HG02885 (cell line): Measurements from ENCODE around the gene PRRC2B.
A peak's percentile ranks its signal among the peaks of the same experiment; 100 is the strongest.
"Not testable (repeated sequence)": the region's sequence is repeated elsewhere in the genome, so short reads cannot be mapped to it uniquely, and the experiment has no call there.

Source experiments
- ATAC-seq: cut with Tn5 transposase; IDR thresholded peaks from one replicate; pipeline ENCODE4 v1.9.1; 2021; ENCODE audit warnings: mild to moderate bottlenecking; ENCODE audit not compliant: unreplicated experiment, poor library complexity

Gene PRRC2B

GRCh38 chr9:131393622-131394463, at the start of gene PRRC2B:
PRRC2B (plus strand) TSS chr9:131394086; CDS start chr9:131430145, 36,059 bp downstream.
- ATAC-seq, result peak; percentile 57

DNA sequence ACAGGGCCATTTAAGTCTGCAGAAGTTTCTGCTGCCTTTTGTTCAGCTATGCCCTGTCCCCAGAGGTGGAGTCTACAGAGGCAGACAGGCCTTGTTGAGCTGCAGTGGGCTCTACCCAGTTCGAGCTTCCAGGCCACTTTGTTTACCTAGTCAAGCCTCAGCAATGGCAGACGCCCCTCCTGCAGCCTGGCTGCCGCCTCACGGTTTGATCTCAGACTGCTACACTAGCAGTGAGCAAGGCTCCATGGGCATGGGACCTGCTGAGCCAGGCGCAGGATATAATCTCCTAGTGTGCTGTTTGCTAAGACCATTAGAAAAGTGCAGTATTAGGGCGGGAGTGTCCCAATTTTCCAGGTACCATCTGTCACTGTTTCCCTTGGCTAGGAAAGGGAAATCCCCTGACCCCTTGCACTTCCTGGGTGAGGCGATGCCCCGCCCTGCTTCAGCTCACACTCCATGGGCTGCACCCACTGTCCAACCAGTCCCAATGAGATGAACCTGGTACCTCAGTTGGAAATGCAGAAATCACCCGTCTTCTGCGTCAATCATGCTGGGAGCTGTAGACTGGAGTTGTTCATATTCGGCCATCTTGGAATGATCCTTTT, 48.9 kb upstream of the PRRC2B start:
- not testable (repeated sequence) for ATAC-seq

DNA sequence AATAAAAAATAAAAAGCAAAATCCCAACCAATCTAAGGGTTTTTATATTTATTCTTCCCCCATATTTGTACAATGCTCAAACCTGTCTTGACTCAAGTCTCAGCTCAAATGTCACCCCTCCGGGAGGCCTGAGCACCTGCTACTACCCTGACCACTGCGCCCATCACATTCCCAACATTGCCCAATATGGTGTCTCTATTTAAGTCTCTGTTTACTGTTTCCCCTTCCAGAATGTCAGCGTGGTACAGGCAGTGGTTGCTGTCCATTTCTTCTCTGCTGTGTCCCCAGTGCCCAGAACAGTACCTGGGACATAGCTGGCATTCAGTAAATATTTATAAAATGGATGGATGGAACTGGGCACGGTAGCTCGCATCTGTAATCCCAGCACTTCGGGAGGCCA, 47.3 kb upstream of the PRRC2B start:
- ATAC-seq, result no peak

- no peak for ATAC-seq
Measured at GRCh38 chr9:131347376-131348020, 46.4 kb upstream of the PRRC2B start.

DNA sequence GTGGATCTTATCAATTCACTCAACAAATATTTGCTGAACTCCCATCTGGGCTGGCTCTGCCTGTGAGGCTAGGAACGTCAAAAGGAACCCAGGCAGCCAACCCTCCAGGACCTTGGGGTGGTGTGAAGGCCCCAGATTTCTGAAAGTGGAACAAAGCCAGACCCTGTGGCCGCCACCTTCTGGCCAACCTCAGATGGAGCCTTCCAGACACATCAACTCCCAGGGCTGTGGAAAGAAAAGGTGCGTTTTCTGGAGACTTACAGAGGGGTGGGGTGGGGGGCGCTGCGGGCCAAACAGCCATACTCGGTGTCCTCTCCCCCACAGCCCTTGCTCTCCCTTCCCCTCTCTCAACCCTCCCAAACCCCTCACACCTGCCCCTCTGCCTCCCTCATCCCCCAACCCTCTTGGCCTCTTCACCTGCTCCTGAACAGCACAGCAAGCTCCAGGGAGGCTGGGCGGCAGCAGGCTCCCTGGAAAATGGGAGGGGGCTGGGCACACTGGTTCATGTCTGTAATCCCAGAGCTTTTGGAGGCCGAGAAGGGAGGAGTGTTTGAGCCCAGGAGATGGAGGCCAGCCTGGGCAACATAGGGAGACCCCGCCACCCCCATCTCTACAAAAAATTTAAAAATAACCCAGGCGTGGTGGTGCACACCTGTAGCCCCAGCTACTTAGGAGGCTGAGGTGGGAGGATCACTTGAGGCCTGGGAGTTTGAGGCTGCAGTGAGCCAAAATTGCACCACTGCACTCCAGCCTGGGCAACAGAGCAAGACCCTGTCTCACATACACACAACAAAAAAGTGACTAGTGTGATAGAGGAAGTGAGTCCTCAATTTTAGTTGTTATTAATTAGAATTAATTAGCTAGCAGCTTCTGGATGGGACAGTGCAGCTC, 45.0 kb upstream of the PRRC2B start:
- ATAC-seq, result no peak

DNA sequence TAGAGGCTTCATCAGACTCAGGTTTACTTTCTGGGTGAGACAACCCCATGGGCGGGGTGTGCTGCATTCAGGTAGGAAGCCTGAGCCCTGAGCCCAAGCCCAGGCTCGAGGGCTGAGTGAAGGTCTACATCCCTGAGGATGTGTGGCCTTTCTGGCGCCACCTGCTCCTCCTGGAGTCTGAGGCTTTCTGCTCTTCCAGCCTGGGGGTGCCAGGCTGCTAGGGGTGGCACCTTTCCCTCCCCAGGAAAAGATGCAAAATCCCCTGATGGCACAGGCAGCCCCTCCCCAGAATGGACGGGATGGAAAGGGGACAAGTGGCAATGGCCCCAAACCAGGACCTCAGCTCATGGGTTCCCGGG, 44.4 kb upstream of the PRRC2B start:
- no peak for ATAC-seq

GRCh38 chr9:131349881-131350563, 43.9 kb upstream of the PRRC2B start:
- peak; percentile 46 for ATAC-seq

DNA sequence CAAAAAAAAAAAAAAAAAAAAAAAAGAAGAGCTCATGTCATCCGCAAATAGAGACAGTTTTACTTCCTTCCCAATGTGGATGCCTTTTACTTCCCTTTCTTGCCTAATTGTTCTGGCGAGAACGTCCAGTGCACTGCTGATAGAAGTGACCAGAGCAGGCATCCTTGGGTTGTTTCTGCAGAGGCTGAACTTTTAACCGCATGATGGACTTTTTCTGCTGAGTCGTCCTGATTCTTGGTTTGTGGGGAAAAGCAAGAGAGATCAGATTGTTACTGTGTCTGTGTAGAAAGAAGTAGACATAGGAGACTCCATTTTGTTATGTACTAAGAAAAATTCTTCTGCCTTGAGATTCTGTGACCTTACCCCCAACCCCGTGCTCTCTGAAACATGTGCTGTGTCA, 37.4 kb upstream of the PRRC2B start:
- not testable (repeated sequence) for ATAC-seq

DNA sequence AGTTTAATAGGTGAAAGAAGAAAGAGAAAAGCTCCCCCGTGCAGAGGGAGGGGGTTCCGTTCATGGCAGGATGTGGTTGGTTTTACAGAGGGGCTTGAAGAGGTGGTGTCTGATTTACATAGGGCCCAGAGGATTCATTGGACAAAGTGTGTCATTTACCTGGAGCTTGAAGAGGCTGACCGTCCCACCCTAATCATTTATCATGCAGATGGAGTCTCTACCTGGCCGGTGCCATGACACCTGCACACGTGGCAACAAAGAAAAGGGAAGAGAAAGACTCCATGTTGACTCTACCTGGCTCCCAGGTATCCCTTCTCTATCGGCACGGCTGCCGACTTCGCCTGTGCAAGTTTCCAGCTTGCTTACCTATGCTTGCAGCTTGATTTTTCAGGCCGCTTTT, 35.3 kb upstream of the PRRC2B start:
- ATAC-seq, result no peak

DNA sequence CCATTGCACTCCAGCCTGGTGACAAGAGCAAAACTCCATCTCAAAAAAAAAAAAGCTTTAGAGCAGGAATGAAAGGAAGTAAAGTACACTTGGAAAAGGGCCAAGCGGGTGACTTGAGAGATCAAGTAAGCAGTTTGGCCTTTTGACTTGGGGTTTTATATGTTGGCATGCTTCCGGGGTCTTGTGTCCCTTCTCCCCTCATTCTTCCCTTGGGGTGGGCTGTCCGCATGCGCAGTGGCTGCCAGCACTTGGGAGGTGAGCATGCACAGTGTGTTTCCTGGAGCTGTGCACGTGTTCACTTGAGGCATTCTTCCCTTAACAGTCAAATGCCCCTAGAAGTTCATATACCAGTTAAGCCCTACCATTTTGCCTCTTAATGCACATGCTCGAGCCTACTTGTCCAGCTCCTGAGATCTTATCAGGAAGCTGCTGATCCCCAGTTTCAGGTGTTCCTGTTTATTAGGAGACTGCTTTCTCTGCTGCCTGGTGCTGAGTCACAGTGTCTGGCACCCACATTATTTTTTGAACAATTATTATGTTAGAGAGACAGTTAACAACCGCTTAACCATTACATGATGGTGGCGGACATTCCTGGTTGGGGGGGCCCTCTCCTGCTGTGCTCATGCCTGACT, 32.6 kb upstream of the PRRC2B start:
- ATAC-seq, result no peak

- ATAC-seq, result no peak
Measured at GRCh38 chr9:131365546-131365945, 28.3 kb upstream of the PRRC2B start.

DNA sequence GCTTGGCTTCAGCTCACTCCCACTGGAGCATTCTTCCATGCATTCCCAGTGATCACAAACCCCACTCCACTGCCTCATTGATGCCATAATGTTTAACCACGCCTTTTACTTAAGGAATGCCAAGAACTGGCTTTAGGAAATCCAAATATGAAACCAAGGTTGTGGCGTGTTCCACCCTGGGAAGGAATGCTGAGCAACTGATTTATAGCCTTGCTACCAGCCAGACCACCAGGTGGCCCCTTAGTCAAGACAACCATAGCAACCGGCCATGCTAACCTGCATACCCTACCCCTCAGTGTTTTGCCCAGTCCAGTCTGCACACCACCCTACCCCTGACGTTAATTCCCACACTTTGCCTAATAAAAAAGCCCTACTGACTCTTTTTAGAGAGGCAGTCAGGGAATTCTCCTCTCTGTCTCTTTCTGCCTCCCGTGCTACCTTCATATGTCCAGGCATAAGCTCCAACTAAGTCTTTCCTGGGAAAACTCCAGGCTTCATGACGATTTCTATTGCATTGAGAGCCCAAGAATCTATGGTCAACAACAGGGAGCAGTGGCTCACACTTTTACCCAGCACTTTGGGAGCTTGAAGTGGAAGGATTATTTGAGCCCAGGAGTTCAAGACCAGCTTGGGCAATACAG, 27.0 kb upstream of the PRRC2B start:
- ATAC-seq, result no peak

DNA sequence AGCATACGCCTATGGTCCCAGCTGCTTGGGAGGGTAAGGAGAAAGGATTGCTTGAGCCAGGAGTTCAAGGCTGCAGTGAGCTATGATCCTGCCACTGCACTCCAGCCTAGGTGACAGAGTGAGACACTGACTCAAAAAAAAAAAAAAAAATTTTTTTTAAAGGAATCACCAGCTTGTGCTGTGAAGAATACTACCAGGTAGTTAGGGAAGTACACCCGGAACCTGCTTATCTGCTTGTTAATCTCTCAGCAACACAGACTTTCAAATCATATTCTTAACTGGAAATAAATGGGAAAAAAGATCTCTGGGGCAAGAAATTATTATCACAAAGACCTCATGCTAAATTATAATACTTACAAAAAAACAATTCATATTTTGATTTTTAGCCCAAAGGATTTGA, 26.4 kb upstream of the PRRC2B start:
- ATAC-seq, result no peak

DNA sequence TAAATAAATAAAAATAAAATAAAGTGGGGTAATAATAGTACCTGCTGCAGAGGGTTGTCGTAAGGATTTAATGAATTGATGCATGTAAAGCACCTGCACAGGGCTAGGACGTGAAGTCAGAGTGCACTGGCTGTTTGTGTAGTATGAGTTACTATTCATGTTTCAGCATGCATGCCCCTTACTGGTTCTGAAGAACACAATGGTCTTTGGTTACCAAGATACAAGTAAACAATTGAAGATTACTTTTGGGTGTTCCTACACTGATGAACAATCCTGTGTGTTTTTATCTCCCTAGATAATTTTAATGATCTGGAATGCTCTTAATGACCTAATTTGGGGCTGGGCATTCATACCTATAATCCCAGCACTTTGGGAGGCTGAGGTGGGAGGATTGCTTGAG, 23.2 kb upstream of the PRRC2B start:
- no peak for ATAC-seq

DNA sequence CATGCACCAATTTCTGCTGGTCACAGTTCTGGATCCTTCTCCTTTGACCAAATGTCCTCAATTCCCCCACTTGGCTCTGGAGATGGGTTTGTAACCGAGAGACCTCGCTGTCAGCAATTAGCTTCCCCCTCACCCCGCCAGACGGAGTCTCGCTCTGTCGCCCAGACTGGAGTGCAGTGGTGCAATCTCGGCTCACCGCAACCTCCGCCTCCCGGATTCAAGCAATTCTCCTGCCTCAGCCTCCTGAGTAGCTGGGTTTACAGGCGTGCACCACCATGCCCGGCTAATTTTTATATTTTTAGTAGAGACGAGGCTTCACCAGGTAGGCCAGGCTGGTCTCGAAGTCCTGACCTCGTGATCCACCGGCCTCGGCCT, 21.3 kb upstream of the PRRC2B start:
- ATAC-seq, result not testable (repeated sequence)

DNA sequence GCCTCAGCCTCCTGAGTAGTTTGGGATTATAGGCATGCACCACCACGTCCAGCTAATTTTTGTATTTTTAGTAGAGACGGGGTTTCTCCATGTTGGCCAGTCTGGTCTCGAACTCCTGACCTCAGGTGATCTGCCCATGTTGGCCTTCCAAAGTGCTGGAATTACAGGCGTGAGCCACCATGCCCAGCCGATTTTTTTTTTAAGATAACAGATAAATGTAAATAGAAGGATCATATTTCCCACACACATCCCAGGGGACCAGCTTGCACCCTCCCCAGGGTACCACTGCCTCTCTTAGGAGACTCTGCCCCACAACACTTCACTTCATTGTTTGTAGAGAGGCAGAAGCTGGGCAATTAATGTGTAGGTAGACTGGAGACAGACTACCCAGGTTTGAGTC, 19.2 kb upstream of the PRRC2B start:
- ATAC-seq, result not testable (repeated sequence)

- ATAC-seq, result no peak
Measured at GRCh38 chr9:131379056-131379455, 14.8 kb upstream of the PRRC2B start.

DNA sequence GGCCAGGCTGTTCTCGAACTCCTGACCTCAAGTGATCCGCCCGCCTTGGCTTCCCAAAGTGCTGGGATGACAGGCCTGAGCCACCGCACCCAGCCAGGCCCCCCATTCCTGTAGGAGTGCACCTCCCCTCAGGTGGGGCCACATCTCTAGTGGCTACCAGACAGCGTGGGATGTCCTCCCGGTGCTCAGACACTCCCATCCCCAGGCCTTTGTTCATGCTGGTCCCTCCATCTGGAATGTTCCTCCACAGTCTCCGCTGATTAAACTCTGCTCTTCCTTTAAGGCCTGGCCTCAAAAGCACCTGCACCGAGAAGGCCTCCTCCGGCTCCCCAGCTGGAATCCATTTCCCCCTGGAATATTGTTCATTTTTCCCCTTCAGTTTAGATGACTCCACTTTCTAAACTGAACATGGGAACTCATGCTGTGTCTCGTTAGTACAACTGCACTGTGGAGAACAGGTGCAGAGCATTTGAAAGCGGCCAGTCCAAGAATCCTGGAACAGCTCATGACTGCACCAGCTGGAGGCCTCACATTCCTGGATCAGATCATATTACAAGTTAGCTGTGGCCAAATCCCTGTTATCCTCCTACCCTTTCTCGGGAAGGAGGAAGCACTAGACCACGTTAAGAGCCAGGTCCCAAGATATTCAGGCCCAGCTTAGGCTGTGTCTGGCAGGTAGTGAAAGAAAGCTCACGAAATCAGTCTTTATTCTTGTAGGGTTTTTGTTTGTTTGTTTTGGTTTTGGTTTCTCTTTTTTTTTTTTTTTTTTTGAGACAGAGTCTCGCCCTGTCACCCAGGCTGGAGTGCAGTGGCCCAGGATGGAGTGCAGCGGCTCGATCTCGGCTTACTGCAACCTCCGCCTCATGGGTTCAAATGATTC, 10.8 kb upstream of the PRRC2B start:
- ATAC-seq, result no peak
